Caco-2 (cell line): ENCODE data around the gene PRPF18. TPM values are rescaled to one million over a fixed set of nuclear protein-coding genes. Genes with fewer than 3 reads are reported as not detected.

Source experiments
- BruUV-seq: library from RNA; stranded (reverse); fragments of 400-500 nt; replicated peaks from 2 replicates; lab custom pipeline; 2021; lab: Mats Ljungman, UMichigan
- CTCF ChIA-PET: fragments of 300-600 bp; sonication (Branson Sonifier 250); formaldehyde crosslinking; loops from one replicate; lab custom pipeline; 2022; ENCODE audit warnings: antibody characterized with exemption; lab: Charles Lee
- POLR2A ChIA-PET: fragments of 300-600 bp; sonication (Branson Sonifier 250); formaldehyde crosslinking; loops from one replicate; lab custom pipeline; 2022; ENCODE audit warnings: antibody characterized with exemption; lab: Charles Lee
- DNase-seq, 2 experiments: peaks; one replicate each; pipeline versions ENCODE4 v3.0.0 to v3.0.0-alpha.2; 2020 to 2022
- H3K27me3 ChIP-seq: replicated peaks from 2 replicates; pipeline ENCODE4 v1.6.0; 2011; ENCODE audit warnings: low read length; ENCODE audit not compliant: control insufficient read depth, insufficient read depth
- H3K36me3 ChIP-seq: 2 replicates; pipeline ENCODE4 v1.5.1; 2011; ENCODE audit warnings: low read length; ENCODE audit not compliant: control insufficient read depth, insufficient read depth
- H3K4me1 ChIP-seq: fragments of 250-450 bp; sonication (Bioruptor Pico); 2 replicates; pipeline ENCODE4 v1.5.1; 2020; ENCODE audit warnings: mild to moderate bottlenecking
- H3K4me3 ChIP-seq: 2 replicates; pipeline ENCODE4 v1.5.1; 2011; ENCODE audit warnings: low read depth, mild to moderate bottlenecking, control low read depth, low read length
- H3K9me3 ChIP-seq: fragments of 250-450 bp; sonication (Bioruptor Pico); 2 replicates; pipeline ENCODE4 v1.5.1; 2020; ENCODE audit warnings: mild to moderate bottlenecking, moderate library complexity
- H3K27ac Mint-ChIP-seq: one replicate; pipeline ENCODE4 v1.8.0; 2022; ENCODE audit warnings: mixed read lengths; ENCODE audit not compliant: unreplicated experiment
- H3K27me3 Mint-ChIP-seq: one replicate; pipeline ENCODE4 v1.8.0; 2022; ENCODE audit warnings: mixed read lengths; ENCODE audit not compliant: insufficient read depth, unreplicated experiment
- H3K36me3 Mint-ChIP-seq: one replicate; pipeline ENCODE4 v1.8.0; 2022; ENCODE audit warnings: mild to moderate bottlenecking, mixed read lengths; ENCODE audit not compliant: insufficient read depth, unreplicated experiment
- H3K4me1 Mint-ChIP-seq: one replicate; pipeline ENCODE4 v1.8.0; 2022; ENCODE audit warnings: low read depth, mixed read lengths; ENCODE audit not compliant: unreplicated experiment
- H3K4me3 Mint-ChIP-seq: one replicate; pipeline ENCODE4 v1.8.0; 2022; ENCODE audit warnings: mild to moderate bottlenecking, moderate library complexity, mixed read lengths; ENCODE audit not compliant: unreplicated experiment
- H3K9me3 Mint-ChIP-seq: one replicate; pipeline ENCODE4 v1.8.0; 2022; ENCODE audit warnings: mixed read lengths; ENCODE audit not compliant: unreplicated experiment
- CTCF ChIP-seq, 2 experiments: fragments of 200-600 bp in 1 of 2; IDR thresholded peaks; 1 replicate in 1 of 2; 2 replicates in 1 of 2; pipeline versions ENCODE4 v1.5.1 to v1.8.0; 2011 to 2022; ENCODE audit warnings: antibody characterized with exemption in 1 of 2, control low read depth in 1 of 2, inconsistent platforms in 1 of 2, low read depth in 1 of 2, low read length in 1 of 2, mild to moderate bottlenecking in 1 of 2, moderate library complexity in 1 of 2; ENCODE audit not compliant: insufficient read depth in 1 of 2, severe bottlenecking in 1 of 2, unreplicated experiment in 1 of 2
- intact Hi-C: fragments of 100-400 bp; cut with micrococcal nuclease; formaldehyde crosslinking; loops from one replicate; pipeline ENCODE4 v1.10.0; 2022; ENCODE audit not compliant: unreplicated experiment
- total RNA-seq: library from RNA; stranded (reverse); gene quantifications from 2 replicates; pipeline ENCODE4 v1.2.3, GENCODE V29; 2022

PRPF18 gene
- total RNA-seq, 1 experiment from 2014 or later = 31.0 TPM

GRCh38 chr10:13632884-13633440, 46.2 kb downstream of the PRPF18 start:
- H3K4me1 Mint-ChIP-seq = peaks cover 15% of the 10 kb centered on the region
- H3K27ac Mint-ChIP-seq = no peak overlapping the region
- BruUV-seq = no TSS peak
- H3K36me3 ChIP-seq = no peaks in the 10 kb centered on the region
- peaks cover 25% of the 10 kb centered on the region for H3K4me1 ChIP-seq
- H3K4me3 ChIP-seq = no peak overlapping the region
- H3K27me3 Mint-ChIP-seq = no peaks in the 10 kb centered on the region
- DNase-seq = no peak
- intact Hi-C loops = no loop called here
- H3K9me3 ChIP-seq = no peaks in the 10 kb centered on the region
- no peak for TF ChIP-seq CTCF (IDR thresholded peaks at IDR 0.05; ENCODE audit: insufficient read depth in 1 of 2, low read depth in 1 of 2, low read length in 1 of 2, severe bottlenecking in 1 of 2, unreplicated experiment in 1 of 2)
- ChIA-PET POLR2A (no interaction called here), CTCF (no interaction called here)
- no peak overlapping the region for H3K4me3 Mint-ChIP-seq
- peaks cover 20% of the 10 kb centered on the region for H3K36me3 Mint-ChIP-seq
- H3K27me3 ChIP-seq = no peaks in the 10 kb centered on the region
- no peaks in the 10 kb centered on the region for H3K9me3 Mint-ChIP-seq

GRCh38 chr10:13633689-13634088, 46.9 kb downstream of the PRPF18 start:
- peaks cover 22% of the 10 kb centered on the region for H3K36me3 Mint-ChIP-seq
- peaks cover 13% of the 10 kb centered on the region for H3K4me1 Mint-ChIP-seq
- no peaks in the 10 kb centered on the region for H3K36me3 ChIP-seq
- no peaks in the 10 kb centered on the region for H3K9me3 Mint-ChIP-seq
- TF ChIP-seq CTCF (IDR thresholded peaks at IDR 0.05; ENCODE audit: insufficient read depth in 1 of 2, low read depth in 1 of 2, low read length in 1 of 2, severe bottlenecking in 1 of 2, unreplicated experiment in 1 of 2) = no peak
- H3K27me3 Mint-ChIP-seq = no peaks in the 10 kb centered on the region
- DNase-seq = no peak
- H3K9me3 ChIP-seq = no peaks in the 10 kb centered on the region
- CTCF ChIA-PET = no interaction called here
- no peak overlapping the region for H3K27ac Mint-ChIP-seq
- peaks cover 17% of the 10 kb centered on the region for H3K4me1 ChIP-seq
- intact Hi-C loops = no loop called here
- POLR2A ChIA-PET = no interaction called here
- no peaks in the 10 kb centered on the region for H3K27me3 ChIP-seq
- H3K4me3 ChIP-seq = no peak overlapping the region
- BruUV-seq = no TSS peak
- no peak overlapping the region for H3K4me3 Mint-ChIP-seq

- POLR2A ChIA-PET = no interaction called here
- H3K36me3 Mint-ChIP-seq = peaks cover 22% of the 10 kb centered on the region
- peaks cover 8% of the 10 kb centered on the region for H3K4me1 Mint-ChIP-seq
- no TSS peak for BruUV-seq
- Histone ChIP-seq H3K27me3 (no peaks in the 10 kb centered on the region), H3K4me1 (peaks cover 12% of the 10 kb centered on the region), H3K4me3 (no peak overlapping the region), H3K36me3 (no peaks in the 10 kb centered on the region), H3K9me3 (no peaks in the 10 kb centered on the region)
- no peak for DNase-seq
- intact Hi-C loops = no loop called here
- CTCF ChIA-PET = no interaction called here
- no peak overlapping the region for H3K27ac Mint-ChIP-seq
- H3K4me3 Mint-ChIP-seq = no peak overlapping the region
- no peaks in the 10 kb centered on the region for H3K9me3 Mint-ChIP-seq
- H3K27me3 Mint-ChIP-seq = no peaks in the 10 kb centered on the region
- no peak for TF ChIP-seq CTCF (IDR thresholded peaks at IDR 0.05; ENCODE audit: insufficient read depth in 1 of 2, low read depth in 1 of 2, low read length in 1 of 2, severe bottlenecking in 1 of 2, unreplicated experiment in 1 of 2)
These were observed 47.4 kb downstream of the PRPF18 start for GRCh38 chr10:13634207-13634606.
